Activated CD4-positive, alpha-beta T cell treated with anti-CD3 and anti-CD28 coated beads for 1 hour (primary cell): Measurements from ENCODE around the gene PECR.
"Not testable (repeated sequence)": the region's sequence is repeated elsewhere in the genome, so short reads cannot be mapped to it uniquely, and the experiment has no call there.

Source experiments
- DNase-seq: peaks from one replicate; pipeline ENCODE4 v3.0.0-alpha.2; 2020

PECR gene

GRCh38 chr2:215997219-215997618 lies 84.4 kb downstream of the PECR start:
- no peak for DNase-seq

- no peak for DNase-seq
Observed at GRCh38 chr2:215994911-215995310, 86.7 kb downstream of the PECR start.

DNA sequence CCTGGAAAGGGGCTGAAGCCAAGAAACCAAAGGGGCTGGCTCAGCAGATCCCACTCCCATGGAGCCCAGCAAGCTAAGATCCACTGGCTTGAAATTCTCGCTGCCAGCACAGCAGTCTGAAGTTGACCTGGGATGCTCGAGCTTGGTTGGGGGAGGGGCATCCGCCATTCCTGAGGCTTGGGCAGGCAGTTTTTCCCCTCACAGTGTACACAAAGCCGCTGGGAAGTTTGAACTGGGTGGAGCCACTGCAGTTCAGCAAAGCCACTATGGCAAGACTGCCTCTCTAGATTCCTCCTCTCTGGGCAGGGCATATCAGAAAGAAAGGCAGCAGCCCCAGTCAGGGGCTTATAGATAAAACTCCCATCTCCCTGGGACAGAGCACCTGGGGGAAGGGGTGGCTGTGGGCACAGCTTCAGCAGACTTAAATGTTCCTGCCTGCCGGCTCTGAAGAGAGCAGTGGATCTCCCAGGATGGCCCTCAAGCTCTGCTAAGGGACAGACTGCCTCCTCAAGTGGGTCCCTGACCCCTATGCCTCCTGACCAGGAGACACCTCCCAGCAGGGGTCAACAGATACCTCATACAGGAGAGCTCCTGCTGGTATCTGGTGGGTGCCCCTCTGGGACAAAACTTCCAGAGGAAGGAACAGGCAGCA lies 92.9 kb downstream of the PECR start:
- not testable (repeated sequence) for DNase-seq
